Parathyroid adenoma (tissue), 2 donors: ENCODE measurements around the gene SMAD3.
"Not testable (repeated sequence)": the region's sequence is repeated elsewhere in the genome, so short reads cannot be mapped to it uniquely, and the experiment has no call there.

Experiments used
- H2AFZ ChIP-seq: fragments of 300-600 bp; sonication (generic); one replicate; pipeline ENCODE4 v1.7.0; 2017; ENCODE audit warnings: antibody characterized with exemption, mild to moderate bottlenecking
- H3K27ac ChIP-seq: fragments of 300-600 bp; sonication (generic); one replicate; pipeline ENCODE4 v1.7.0; 2017
- H3K27me3 ChIP-seq: fragments of 300-600 bp; sonication (generic); one replicate; pipeline ENCODE4 v1.7.0; 2017; ENCODE audit warnings: low read length; ENCODE audit not compliant: control insufficient read depth, insufficient read depth
- H3K36me3 ChIP-seq: fragments of 300-600 bp; sonication (generic); one replicate; pipeline ENCODE4 v1.7.0; 2017; ENCODE audit warnings: low read length; ENCODE audit not compliant: control insufficient read depth, insufficient read depth
- H3K4me1 ChIP-seq: fragments of 300-600 bp; sonication (generic); one replicate; pipeline ENCODE4 v1.7.0; 2017; ENCODE audit warnings: control low read depth
- H3K4me2 ChIP-seq: fragments of 300-600 bp; sonication (generic); one replicate; pipeline ENCODE4 v1.7.0; 2017; ENCODE audit warnings: low read length
- H3K4me3 ChIP-seq: fragments of 300-600 bp; sonication (generic); one replicate; pipeline ENCODE4 v1.7.0; 2017; ENCODE audit warnings: low read depth, low read length
- H3K79me2 ChIP-seq: fragments of 300-600 bp; sonication (generic); one replicate; pipeline ENCODE4 v1.7.0; 2017; ENCODE audit warnings: control low read depth
- H3K9ac ChIP-seq: fragments of 300-600 bp; sonication (generic); one replicate; pipeline ENCODE4 v1.7.0; 2017; ENCODE audit warnings: mild to moderate bottlenecking
- H3K9me3 ChIP-seq: fragments of 300-600 bp; sonication (generic); one replicate; pipeline ENCODE4 v1.7.0; 2017; ENCODE audit warnings: low read length; ENCODE audit not compliant: control insufficient read depth
- TF ChIP-seq, protein P1 (sequence below): fragments of 300-600 bp; sonication (generic); IDR thresholded peaks from one replicate; pipeline ENCODE4 v1.7.0; 2017; ENCODE audit warnings: antibody characterized with exemption, mild to moderate bottlenecking
- donor health status: primary hyperparathyroidism.

The SMAD3 gene

DNA sequence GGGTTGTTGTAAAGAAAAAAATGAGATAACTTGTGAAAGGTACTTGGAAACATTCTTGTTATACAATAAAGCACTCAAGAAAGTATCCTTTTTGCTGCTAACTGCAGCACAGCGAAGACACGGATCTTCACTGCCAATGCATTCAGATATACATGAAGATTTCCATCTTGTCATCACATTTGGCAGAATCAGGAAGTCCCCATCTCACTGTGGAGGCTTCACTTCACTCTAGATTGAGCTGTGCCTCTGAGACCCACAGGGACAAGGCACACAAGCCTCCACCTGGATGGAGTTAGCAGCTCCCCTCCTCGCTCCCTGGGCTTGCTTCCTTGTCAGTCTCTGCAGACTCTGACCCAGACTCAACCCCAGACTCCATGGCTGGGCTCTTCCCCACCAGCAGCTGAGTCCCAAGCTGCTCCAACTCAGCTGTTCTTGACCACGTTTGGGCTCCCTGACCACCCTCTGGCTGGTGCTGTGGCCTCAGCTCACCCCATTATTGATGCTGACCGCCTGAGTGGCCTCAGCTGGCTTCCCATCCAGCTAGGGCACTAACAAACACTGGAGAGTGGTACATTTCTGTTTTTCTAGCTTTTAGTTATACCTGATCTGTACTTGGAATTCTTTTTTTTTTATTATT is 45.4 kb upstream of the SMAD3 start:
- no peak overlapping the region for H3K4me2 ChIP-seq
- TF ChIP-seq, protein P1, sequence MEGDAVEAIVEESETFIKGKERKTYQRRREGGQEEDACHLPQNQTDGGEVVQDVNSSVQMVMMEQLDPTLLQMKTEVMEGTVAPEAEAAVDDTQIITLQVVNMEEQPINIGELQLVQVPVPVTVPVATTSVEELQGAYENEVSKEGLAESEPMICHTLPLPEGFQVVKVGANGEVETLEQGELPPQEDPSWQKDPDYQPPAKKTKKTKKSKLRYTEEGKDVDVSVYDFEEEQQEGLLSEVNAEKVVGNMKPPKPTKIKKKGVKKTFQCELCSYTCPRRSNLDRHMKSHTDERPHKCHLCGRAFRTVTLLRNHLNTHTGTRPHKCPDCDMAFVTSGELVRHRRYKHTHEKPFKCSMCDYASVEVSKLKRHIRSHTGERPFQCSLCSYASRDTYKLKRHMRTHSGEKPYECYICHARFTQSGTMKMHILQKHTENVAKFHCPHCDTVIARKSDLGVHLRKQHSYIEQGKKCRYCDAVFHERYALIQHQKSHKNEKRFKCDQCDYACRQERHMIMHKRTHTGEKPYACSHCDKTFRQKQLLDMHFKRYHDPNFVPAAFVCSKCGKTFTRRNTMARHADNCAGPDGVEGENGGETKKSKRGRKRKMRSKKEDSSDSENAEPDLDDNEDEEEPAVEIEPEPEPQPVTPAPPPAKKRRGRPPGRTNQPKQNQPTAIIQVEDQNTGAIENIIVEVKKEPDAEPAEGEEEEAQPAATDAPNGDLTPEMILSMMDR: no peak
- no peak overlapping the region for H3K9ac ChIP-seq
- H3K27ac ChIP-seq: no peak overlapping the region
- H3K79me2 ChIP-seq: no peaks in the 10 kb centered on the region
- no peaks in the 10 kb centered on the region for H3K27me3 ChIP-seq
- no peak overlapping the region for H3K4me3 ChIP-seq
- H2AFZ ChIP-seq: no peak overlapping the region
- H3K36me3 ChIP-seq: no peaks in the 10 kb centered on the region
- H3K4me1 ChIP-seq: no peaks in the 10 kb centered on the region
- no peaks in the 10 kb centered on the region for H3K9me3 ChIP-seq

DNA sequence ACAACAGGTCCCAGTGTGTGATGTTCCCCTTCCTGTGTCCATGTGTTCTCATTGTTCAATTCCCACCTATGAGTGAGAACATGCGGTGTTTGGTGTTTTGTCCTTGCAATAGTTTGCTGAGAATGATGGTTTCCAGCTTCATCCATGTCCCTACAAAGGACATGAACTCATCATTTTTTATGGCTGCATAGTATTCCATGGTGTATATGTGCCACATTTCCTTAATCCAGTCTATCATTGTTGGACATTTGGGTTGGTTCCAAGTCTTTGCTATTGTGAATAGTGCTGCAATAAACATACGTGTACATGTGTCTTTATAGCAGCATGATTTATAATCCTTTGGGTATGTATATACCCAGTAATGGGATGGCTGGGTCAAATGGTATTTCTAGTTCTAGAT is 44.7 kb upstream of the SMAD3 start:
- not testable (repeated sequence) for H2AFZ ChIP-seq, H3K4me3 ChIP-seq, H3K79me2 ChIP-seq, H3K27ac ChIP-seq, H3K4me1 ChIP-seq, H3K4me2 ChIP-seq, H3K9ac ChIP-seq, H3K27me3 ChIP-seq, H3K9me3 ChIP-seq, H3K36me3 ChIP-seq

DNA sequence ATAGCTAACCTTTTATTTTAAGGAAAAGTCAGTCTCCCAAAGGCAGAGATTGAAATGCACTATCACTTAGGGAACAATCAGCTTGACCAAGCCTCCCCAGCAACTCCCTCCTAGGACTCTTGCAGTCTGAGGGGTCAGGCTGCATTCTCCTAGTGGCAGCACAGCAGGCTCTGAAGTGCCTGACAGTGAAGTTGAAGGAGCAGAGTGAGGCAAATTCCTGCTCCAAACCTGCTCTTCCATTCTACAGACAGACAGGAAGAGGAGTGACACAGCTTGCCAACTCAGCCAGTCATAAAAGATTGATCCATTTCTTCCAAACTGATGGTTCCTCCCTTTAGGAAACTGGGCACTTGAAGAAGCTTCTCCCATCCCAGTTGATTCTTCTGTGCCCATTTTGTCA is 43.9 kb upstream of the SMAD3 start:
- Histone ChIP-seq H3K79me2 (no peaks in the 10 kb centered on the region), H3K27me3 (no peaks in the 10 kb centered on the region), H3K4me1 (peaks cover 3% of the 10 kb centered on the region), H2AFZ (no peak overlapping the region), H3K36me3 (no peaks in the 10 kb centered on the region), H3K9ac (no peak overlapping the region), H3K27ac (no peak overlapping the region), H3K4me2 (no peak overlapping the region), H3K9me3 (no peaks in the 10 kb centered on the region), H3K4me3 (no peak overlapping the region)
- TF ChIP-seq, protein P1: no peak

DNA sequence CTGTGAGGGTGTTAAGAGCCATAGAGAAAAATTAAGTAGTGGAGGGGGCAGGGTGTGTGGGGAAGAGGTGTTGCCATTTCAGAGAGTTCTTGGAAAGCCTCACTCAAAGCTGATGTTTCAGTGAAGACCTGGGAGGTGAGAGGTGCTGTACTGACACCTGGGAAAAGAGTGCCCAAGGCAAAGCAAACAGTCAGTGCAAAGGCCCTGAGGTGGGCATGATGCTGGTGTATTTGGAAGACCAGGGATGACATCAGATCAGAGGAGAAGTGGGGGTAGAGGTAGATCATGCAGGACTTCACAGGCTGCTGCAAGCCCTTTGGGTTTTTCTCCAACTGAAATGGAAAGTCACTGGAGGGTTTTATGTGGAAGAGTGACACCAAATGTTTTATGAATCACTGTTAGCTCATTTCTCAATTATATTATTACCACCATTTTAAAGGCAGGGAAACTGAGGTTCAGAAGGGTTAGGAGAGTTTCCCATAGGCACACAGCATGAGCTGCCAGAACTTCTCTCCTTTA is 42.8 kb upstream of the SMAD3 start:
- H3K79me2 ChIP-seq: no peaks in the 10 kb centered on the region
- no peak overlapping the region for H3K9ac ChIP-seq
- H3K4me2 ChIP-seq: no peak overlapping the region
- peaks cover 3% of the 10 kb centered on the region for H3K4me1 ChIP-seq
- no peaks in the 10 kb centered on the region for H3K27me3 ChIP-seq
- H3K9me3 ChIP-seq: no peaks in the 10 kb centered on the region
- TF ChIP-seq, protein P1: no peak
- H3K27ac ChIP-seq: no peak overlapping the region
- H3K4me3 ChIP-seq: no peak overlapping the region
- no peak overlapping the region for H2AFZ ChIP-seq
- no peaks in the 10 kb centered on the region for H3K36me3 ChIP-seq

DNA sequence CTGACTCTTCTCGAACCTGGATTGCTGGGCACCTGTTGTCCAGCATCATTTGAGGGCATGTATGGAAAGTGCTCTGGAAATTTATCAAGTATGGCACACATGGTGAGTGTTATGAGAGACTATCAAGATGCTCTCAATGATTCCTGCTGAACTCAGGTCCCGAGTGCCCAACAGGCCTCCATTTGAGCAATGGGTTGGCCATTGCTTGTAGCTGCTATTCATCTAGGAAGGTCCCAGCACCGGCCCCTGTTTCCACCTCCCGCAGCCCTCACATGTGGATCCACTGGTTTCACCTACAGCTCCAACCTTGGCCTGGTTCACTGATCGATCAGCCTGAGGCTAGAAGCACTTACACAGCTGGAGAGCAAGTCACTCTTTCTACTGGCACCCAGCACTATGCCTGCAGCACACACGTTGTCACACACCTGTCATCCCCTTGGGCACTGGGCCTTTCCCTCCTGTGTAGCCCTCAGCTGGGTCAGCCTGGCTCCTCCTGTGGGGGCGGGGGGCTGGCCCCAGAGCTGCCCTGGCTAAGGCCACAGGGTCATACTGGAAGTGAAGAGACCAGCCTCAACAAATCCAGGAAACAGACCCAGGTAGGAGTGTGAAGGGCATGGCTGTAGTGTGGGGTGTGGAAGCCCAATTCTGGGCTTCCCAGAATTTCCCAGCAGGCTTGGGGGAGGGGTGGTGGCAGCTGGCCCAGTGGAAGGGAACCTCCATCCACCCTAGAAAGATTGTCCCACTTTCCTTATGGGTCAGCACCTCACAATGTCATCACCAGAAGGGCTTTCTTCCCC is 41.7 kb upstream of the SMAD3 start:
- Histone ChIP-seq H3K9ac (no peak overlapping the region), H3K4me1 (peaks cover 3% of the 10 kb centered on the region), H3K36me3 (no peaks in the 10 kb centered on the region), H3K27me3 (no peaks in the 10 kb centered on the region), H3K4me2 (no peak overlapping the region), H3K27ac (no peak overlapping the region), H3K9me3 (no peaks in the 10 kb centered on the region), H3K79me2 (no peaks in the 10 kb centered on the region), H2AFZ (no peak overlapping the region), H3K4me3 (no peak overlapping the region)
- TF ChIP-seq, protein P1: no peak
